HEK293 (cell line): ENCODE data around the gene FLG.

Experiments used
- ATF2 ChIP-seq: fragments of 450-650 bp; formaldehyde crosslinking; IDR thresholded peaks from 2 replicates; pipeline ENCODE4 v1.5.1; 2016; ENCODE audit warnings: missing biosample characterization, missing genetic modification characterization, low read depth
- FEZF1 ChIP-seq: fragments of 450-650 bp; formaldehyde crosslinking; IDR thresholded peaks from 2 replicates; pipeline ENCODE4 v1.5.1; 2016; ENCODE audit warnings: missing biosample characterization, missing genetic modification characterization
- ZBTB1 ChIP-seq: fragments of 450-650 bp; formaldehyde crosslinking; IDR thresholded peaks from 2 replicates; pipeline ENCODE4 v1.5.1; 2016; ENCODE audit warnings: missing biosample characterization, missing genetic modification characterization
- TF ChIP-seq, protein P1 (sequence below): fragments of 450-650 bp; formaldehyde crosslinking; IDR thresholded peaks from 2 replicates; pipeline ENCODE4 v1.5.1; 2016; ENCODE audit warnings: missing biosample characterization, missing genetic modification characterization

GRCh38 chr1:152313319-152313801 is 11.7 kb downstream of the FLG start:
- TF ChIP-seq FEZF1 (tag by site-specific recombination) (no peak), ATF2 (tag by site-specific recombination) (no peak), ZBTB1 (no peak)
- TF ChIP-seq, protein P1, sequence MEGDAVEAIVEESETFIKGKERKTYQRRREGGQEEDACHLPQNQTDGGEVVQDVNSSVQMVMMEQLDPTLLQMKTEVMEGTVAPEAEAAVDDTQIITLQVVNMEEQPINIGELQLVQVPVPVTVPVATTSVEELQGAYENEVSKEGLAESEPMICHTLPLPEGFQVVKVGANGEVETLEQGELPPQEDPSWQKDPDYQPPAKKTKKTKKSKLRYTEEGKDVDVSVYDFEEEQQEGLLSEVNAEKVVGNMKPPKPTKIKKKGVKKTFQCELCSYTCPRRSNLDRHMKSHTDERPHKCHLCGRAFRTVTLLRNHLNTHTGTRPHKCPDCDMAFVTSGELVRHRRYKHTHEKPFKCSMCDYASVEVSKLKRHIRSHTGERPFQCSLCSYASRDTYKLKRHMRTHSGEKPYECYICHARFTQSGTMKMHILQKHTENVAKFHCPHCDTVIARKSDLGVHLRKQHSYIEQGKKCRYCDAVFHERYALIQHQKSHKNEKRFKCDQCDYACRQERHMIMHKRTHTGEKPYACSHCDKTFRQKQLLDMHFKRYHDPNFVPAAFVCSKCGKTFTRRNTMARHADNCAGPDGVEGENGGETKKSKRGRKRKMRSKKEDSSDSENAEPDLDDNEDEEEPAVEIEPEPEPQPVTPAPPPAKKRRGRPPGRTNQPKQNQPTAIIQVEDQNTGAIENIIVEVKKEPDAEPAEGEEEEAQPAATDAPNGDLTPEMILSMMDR (tag by site-specific recombination) = no peak
